ENCODE results near the gene GABRR1.

DNA sequence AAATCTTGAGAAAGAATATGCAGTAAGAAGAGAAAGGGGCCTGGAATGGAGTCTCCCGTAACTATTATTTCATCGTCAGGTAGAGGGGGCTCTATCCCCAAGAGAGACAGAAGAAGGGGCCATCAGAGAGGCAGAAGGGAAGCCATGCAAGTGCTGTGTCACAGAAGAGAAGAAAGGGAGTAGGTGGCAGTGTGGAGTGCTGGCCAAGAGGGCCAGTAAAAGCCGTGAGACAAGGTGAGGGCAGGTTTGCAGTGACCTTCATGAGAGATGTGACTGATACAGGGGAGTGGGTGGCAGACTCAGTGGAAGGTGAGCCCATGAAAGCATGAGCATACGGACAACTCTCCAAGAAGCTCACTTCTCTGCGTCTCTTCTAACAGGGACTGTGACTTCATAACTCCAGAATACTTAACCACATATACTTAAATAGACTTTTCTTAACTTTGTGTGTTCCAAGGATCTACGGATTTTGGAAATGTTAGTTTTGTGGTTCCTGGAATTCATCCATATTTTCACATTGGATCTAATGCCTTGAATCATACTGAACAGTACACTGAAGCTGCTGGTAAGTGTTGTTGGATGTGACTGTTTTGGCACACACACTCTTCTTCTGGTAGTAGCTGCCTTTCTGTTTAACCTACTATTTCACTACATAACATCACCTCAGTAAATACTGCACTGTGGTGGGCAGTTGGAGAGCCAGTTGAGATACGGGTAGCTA, 55.7 kb downstream of the GABRR1 start:
- TF ChIP-seq, protein P1, sequence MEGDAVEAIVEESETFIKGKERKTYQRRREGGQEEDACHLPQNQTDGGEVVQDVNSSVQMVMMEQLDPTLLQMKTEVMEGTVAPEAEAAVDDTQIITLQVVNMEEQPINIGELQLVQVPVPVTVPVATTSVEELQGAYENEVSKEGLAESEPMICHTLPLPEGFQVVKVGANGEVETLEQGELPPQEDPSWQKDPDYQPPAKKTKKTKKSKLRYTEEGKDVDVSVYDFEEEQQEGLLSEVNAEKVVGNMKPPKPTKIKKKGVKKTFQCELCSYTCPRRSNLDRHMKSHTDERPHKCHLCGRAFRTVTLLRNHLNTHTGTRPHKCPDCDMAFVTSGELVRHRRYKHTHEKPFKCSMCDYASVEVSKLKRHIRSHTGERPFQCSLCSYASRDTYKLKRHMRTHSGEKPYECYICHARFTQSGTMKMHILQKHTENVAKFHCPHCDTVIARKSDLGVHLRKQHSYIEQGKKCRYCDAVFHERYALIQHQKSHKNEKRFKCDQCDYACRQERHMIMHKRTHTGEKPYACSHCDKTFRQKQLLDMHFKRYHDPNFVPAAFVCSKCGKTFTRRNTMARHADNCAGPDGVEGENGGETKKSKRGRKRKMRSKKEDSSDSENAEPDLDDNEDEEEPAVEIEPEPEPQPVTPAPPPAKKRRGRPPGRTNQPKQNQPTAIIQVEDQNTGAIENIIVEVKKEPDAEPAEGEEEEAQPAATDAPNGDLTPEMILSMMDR (IDR thresholded peaks at IDR 0.05; ENCODE audit: low read length), result peak; percentile 27; the same call in 1 of the 2 replicates
- no peak for TF ChIP-seq EZH2 (IDR thresholded peaks at IDR 0.05; ENCODE audit: borderline replicate concordance, low read length)
